Activated CD4-positive, alpha-beta memory T cell treated with anti-CD3 and anti-CD28 coated beads for 36 hours (primary cell): Measurements from ENCODE around the gene FAM24B. TPM values are rescaled to one million over a fixed set of nuclear protein-coding genes. Genes with fewer than 3 reads are reported as not detected.
"Not testable (repeated sequence)": the region's sequence is repeated elsewhere in the genome, so short reads cannot be mapped to it uniquely, and the experiment has no call there.

Experiments
- CTCF ChIA-PET: fragments of 350-600 bp; sonication (Branson Sonifier 250); formaldehyde crosslinking; loops from one replicate; lab custom pipeline; 2021; ENCODE audit warnings: antibody characterized with exemption, inconsistent platforms; lab: Charles Lee
- POLR2A ChIA-PET: fragments of 350-600 bp; sonication (Branson Sonifier 250); formaldehyde crosslinking; loops from one replicate; lab custom pipeline; 2021; ENCODE audit warnings: antibody characterized with exemption; lab: Charles Lee
- DNase-seq: peaks from one replicate; pipeline ENCODE4 v3.0.0-alpha.2; 2020
- H3K27ac Mint-ChIP-seq: one replicate; pipeline ENCODE4 v1.8.0; 2021; ENCODE audit warnings: mixed read lengths
- H3K27me3 Mint-ChIP-seq: one replicate; pipeline ENCODE4 v1.8.0; 2021; ENCODE audit warnings: mixed read lengths
- H3K36me3 Mint-ChIP-seq: one replicate; pipeline ENCODE4 v1.8.0; 2021; ENCODE audit warnings: mixed read lengths
- H3K4me1 Mint-ChIP-seq: one replicate; pipeline ENCODE4 v1.8.0; 2021; ENCODE audit warnings: low read depth, mixed read lengths
- H3K4me3 Mint-ChIP-seq: one replicate; pipeline ENCODE4 v1.8.0; 2021; ENCODE audit warnings: mild to moderate bottlenecking, mixed read lengths
- H3K9me3 Mint-ChIP-seq: one replicate; pipeline ENCODE4 v1.8.0; 2021; ENCODE audit warnings: mixed read lengths
- intact Hi-C: fragments of 100-400 bp; cut with micrococcal nuclease; formaldehyde crosslinking; loops from one replicate; pipeline ENCODE4 v1.15.1; 2023
- total RNA-seq, 2 experiments: library from RNA; stranded (reverse); gene quantifications; one replicate each; pipeline ENCODE4 v1.2.3, GENCODE V29; 2021

Gene FAM24B
- 1 to 10 TPM; 7.2 to 8.1 TPM for total RNA-seq

- Mint-ChIP-seq H3K27me3 (no peaks in the 10 kb centered on the region), H3K4me3 (peak within 1 kb of the TSS; percentile 86), H3K36me3 (peaks cover 28% of the 10 kb centered on the region), H3K4me1 (peaks cover 52% of the 10 kb centered on the region), H3K27ac (peak within 1 kb of the TSS; percentile 82), H3K9me3 (no peaks in the 10 kb centered on the region)
- peak; percentile 95 for DNase-seq
- POLR2A ChIA-PET = interaction anchor here (0.7 to 1.0 kb wide), 2 partner anchors 75 to 101 kb away, joined by 3 to 4 read pairs; partner anchors contain the start of gene PSTK
- intact Hi-C loops = loop anchor here (1.0 to 2.0 kb wide), 5 partner anchors 75 to 409 kb away; partner anchors contain the start of genes BUB3, C10orf88, IKZF5 and PSTK
- CTCF ChIA-PET = interaction anchor here (0.6 kb wide), 1 partner anchor 126 kb away, joined by 5 read pairs; no protein-coding TSS in a partner anchor
These were observed at the start of gene FAM24B for GRCh38 chr10:122879339-122880273. Gene FAM24B, minus strand, starts transcription at chr10:122879581. Its CDS starts 29,066 bp downstream, at chr10:122850515.

DNA sequence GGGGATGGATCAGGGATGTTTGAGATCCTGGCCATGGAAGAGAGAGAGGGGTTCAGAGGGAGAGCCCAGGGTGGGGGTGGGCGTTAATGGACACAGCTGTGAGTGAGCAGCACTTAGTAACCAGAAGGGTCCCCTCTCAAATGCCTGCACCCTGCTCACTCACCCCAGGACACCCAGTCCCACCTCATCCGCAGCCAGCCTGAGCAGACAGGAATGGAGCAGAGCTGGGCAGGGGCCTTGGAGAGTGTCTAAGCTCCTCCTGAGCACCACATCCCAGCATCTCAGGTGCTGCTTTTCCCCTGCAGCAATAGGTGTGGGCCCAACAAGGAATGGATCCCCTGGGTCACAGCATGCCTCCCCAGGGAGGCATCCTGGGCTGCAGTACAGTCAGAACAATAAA lies 36.3 kb upstream of the FAM24B start:
- CTCF ChIA-PET = no interaction called here
- Mint-ChIP-seq H3K4me1 (no peaks in the 10 kb centered on the region), H3K27ac (no peak overlapping the region), H3K27me3 (peaks cover 5% of the 10 kb centered on the region), H3K4me3 (no peak overlapping the region), H3K9me3 (no peaks in the 10 kb centered on the region), H3K36me3 (peaks cover 4% of the 10 kb centered on the region)
- intact Hi-C loops = no loop called here
- POLR2A ChIA-PET = no interaction called here
- no peak for DNase-seq

DNA sequence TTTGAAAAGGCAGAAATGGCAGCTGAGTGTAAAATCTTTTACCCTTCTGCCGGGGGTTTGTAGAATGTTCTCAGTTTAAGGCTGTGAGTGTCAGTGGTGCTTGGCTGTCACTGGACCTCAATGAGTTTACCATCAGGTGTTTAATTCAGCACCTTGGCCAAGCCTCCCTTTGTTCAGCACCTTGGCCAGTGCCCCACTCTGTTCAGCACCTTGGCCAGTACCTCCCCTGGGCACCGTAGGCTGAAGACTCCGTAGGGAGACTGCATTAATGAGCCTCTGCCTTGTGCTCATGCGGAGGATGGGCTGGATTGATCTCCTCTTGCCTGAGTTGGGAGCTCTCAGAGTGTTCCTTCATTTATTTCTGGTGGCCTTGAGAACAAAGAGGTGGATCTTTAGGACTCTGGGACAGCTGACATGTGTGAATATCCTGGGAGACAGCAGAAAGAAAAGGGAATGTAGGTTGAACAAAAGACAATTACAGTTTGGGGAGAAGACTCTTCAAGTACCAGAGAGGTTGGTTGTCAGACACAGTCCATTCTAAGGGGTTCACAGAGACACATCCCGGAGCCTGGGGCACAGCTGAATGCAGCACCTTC lies 32.6 kb upstream of the FAM24B start:
- ChIA-PET CTCF (interaction anchor here (1.3 kb wide), 1 partner anchor 68 kb away, joined by 3 read pairs; the partner anchor contains the start of gene PSTK), POLR2A (no interaction called here)
- Mint-ChIP-seq H3K4me1 (no peaks in the 10 kb centered on the region), H3K9me3 (no peaks in the 10 kb centered on the region), H3K27ac (no peak overlapping the region), H3K36me3 (no peaks in the 10 kb centered on the region), H3K27me3 (peaks cover 7% of the 10 kb centered on the region), H3K4me3 (no peak overlapping the region)
- DNase-seq = peak; percentile 73
- intact Hi-C loops = no loop called here

DNA sequence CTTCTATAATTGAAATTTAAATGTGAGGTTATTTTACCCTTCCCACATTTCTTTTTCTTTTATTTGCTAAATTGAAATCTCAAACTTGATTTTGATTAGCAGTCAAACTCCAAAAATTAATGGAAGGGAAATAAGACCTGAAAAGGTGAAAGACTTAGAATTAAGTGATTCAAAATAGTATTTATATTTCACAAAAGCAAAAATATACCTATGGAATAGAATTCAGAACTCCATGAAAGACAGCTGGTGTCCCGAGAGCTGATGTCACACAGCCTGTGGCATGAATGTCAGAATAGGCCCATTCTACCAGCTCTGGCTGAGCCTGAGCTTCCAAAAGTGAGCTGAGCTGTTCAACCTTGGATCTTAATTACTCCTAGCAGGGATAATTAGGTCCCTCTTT lies 30.9 kb upstream of the FAM24B start, which contains the start of gene FAM24A:
TSS of gene FAM24A (plus strand) at position 301 of the 400 bp plus-strand sequence. CDS start 1,025 bp downstream, outside the sequence.
- intact Hi-C loops = no loop called here
- Mint-ChIP-seq H3K4me3 (no peak within 1 kb of the TSS), H3K9me3 (no peaks in the 10 kb centered on the region), H3K27me3 (peaks cover 8% of the 10 kb centered on the region), H3K27ac (no peak within 1 kb of the TSS), H3K36me3 (no peaks in the 10 kb centered on the region), H3K4me1 (no peaks in the 10 kb centered on the region)
- POLR2A ChIA-PET = no interaction called here
- CTCF ChIA-PET = no interaction called here
- DNase-seq = no peak

DNA sequence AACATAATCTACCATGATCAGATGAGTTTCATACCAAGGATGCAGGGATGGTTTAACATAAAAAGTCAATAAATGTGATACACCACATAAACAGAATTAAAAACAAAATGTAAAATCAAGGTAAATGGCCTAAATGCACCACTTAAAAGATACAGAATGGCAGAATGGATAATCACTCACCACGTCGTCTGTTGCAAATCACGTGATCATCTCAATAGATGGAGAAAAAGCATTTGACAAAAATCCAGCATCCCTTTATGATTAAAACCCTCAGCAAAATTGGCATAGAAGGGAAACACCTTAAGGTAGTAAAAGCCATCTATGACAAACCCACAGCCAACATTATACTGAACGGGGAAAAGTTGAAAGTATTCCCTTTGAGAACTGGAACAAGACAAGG lies 24.5 kb upstream of the FAM24B start:
- H3K4me1 Mint-ChIP-seq, POLR2A ChIA-PET, H3K27ac Mint-ChIP-seq: not testable (repeated sequence)

GRCh38 chr10:122894261-122894944 lies 15.0 kb upstream of the FAM24B start:
- Mint-ChIP-seq H3K27me3 (no peaks in the 10 kb centered on the region), H3K9me3 (no peaks in the 10 kb centered on the region), H3K36me3 (peaks cover 9% of the 10 kb centered on the region), H3K27ac (no peak overlapping the region), H3K4me3 (no peak overlapping the region), H3K4me1 (no peaks in the 10 kb centered on the region)
- intact Hi-C loops = no loop called here
- DNase-seq = no peak
- POLR2A ChIA-PET = no interaction called here
- CTCF ChIA-PET = no interaction called here

More for the DNA sequence above, 24.5 kb upstream of the FAM24B start:
- Mint-ChIP-seq H3K9me3 (peaks cover 15% of the 10 kb centered on the region), H3K27me3 (peaks cover 32% of the 10 kb centered on the region)
- DNase-seq, H3K36me3 Mint-ChIP-seq, H3K4me3 Mint-ChIP-seq, CTCF ChIA-PET, intact Hi-C loops: not testable (repeated sequence)

- no peaks in the 10 kb centered on the region for H3K27me3 Mint-ChIP-seq
- ChIA-PET POLR2A (no interaction called here), CTCF (no interaction called here)
- no peak overlapping the region for H3K27ac Mint-ChIP-seq
- H3K36me3 Mint-ChIP-seq = peaks cover 28% of the 10 kb centered on the region
- peaks cover 22% of the 10 kb centered on the region for H3K4me1 Mint-ChIP-seq
- no peak for DNase-seq
- no peak overlapping the region for H3K4me3 Mint-ChIP-seq
- H3K9me3 Mint-ChIP-seq = no peaks in the 10 kb centered on the region
- intact Hi-C loops = no loop called here
These were observed 4.8 kb upstream of the FAM24B start for GRCh38 chr10:122884166-122884565.

- Mint-ChIP-seq H3K36me3 (peaks cover 24% of the 10 kb centered on the region), H3K27me3 (no peaks in the 10 kb centered on the region), H3K27ac (peak overlapping the region; percentile 52), H3K4me3 (no peak overlapping the region), H3K9me3 (no peaks in the 10 kb centered on the region), H3K4me1 (peaks cover 33% of the 10 kb centered on the region)
- no peak for DNase-seq
- ChIA-PET CTCF (no interaction called here), POLR2A (no interaction called here)
- intact Hi-C loops = no loop called here
These were observed 3.4 kb upstream of the FAM24B start for GRCh38 chr10:122882766-122883165.

DNA sequence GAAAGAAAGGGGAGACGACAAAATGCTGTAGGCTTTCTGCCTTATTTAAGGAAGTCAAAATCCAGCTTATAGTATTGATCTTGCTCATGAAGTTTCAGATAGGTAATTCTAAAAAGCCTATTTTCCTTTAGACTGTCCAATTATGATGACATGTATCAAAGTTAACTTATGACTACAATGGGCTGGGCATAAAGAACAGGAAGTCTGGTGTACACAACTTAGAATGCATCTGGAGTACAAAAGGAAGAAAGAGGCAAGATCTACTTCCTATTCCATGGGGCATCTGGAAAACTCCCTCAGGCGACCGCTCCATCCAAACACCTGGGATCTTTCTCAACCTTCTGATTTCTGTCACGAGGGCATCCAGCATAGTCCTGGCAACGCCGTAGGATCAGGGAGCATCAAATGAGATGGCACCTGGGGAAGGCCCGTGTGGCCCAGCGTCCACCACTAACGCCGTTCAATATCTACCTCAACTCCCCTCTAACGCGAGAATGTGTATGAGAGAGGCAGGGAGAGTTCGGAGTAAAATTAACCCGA lies 512 bp downstream of the FAM24B start:
- DNase-seq = no peak
- intact Hi-C loops = loop anchor here (1.0 to 2.0 kb wide), 4 partner anchors 75 to 276 kb away; partner anchors contain the start of genes BUB3, C10orf88, IKZF5 and PSTK
- POLR2A ChIA-PET = no interaction called here
- peaks cover 57% of the 10 kb centered on the region for H3K4me1 Mint-ChIP-seq
- H3K27me3 Mint-ChIP-seq = no peaks in the 10 kb centered on the region
- CTCF ChIA-PET = no interaction called here
- H3K9me3 Mint-ChIP-seq = no peaks in the 10 kb centered on the region
- H3K36me3 Mint-ChIP-seq = peaks cover 26% of the 10 kb centered on the region
- H3K4me3 Mint-ChIP-seq = peak overlapping the region; percentile 86
- peak overlapping the region; percentile 82 for H3K27ac Mint-ChIP-seq

DNA sequence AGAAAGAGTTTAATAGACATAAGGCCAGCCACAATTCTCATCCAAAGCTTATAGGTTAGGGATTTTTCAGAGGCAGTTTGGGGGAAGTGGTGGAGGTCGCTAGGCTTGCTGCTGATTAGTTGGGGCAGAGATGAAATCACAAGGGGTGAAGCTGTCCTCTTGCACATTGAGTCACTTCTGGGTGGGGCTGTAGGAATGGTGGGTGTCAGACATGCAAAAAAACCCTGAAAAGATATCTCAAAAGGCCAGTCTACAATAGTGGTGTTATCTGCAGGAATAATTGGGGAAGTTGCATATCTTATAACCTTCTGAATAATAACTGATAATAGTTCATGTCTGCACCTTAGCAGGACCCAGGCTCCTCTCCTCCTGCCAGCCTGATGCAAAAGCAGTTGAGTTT lies 2.1 kb downstream of the FAM24B start:
- CTCF ChIA-PET = no interaction called here
- H3K27ac Mint-ChIP-seq = no peak overlapping the region
- intact Hi-C loops = no loop called here

DNA sequence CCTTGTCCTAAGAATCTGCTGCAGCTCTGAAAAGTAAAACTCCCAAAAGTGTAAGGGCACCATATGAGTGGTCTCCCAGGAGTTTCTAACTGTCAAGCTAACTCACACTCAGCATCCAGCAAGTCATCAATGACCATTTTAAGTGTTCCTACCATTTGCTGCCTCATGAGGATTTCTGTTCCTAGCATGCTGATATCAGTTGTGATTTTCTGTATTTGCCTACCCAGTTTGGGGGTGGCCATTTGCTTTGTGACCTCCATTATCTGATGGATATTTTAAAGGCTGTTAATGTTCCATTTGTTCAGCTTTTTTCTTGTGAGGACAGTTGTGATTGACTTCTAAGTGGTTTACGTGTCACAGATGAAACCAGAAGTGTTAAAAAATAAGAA lies 2.9 kb downstream of the FAM24B start:
- peaks cover 51% of the 10 kb centered on the region for H3K4me1 Mint-ChIP-seq
- POLR2A ChIA-PET = no interaction called here
- H3K4me3 Mint-ChIP-seq = no peak overlapping the region
- no peak overlapping the region for H3K27ac Mint-ChIP-seq
- intact Hi-C loops = no loop called here
- CTCF ChIA-PET = no interaction called here
- H3K9me3 Mint-ChIP-seq = peaks cover 4% of the 10 kb centered on the region
- DNase-seq = no peak
- peaks cover 28% of the 10 kb centered on the region for H3K36me3 Mint-ChIP-seq
- no peaks in the 10 kb centered on the region for H3K27me3 Mint-ChIP-seq

More for the DNA sequence above, 2.1 kb downstream of the FAM24B start:
- Mint-ChIP-seq H3K27me3 (no peaks in the 10 kb centered on the region), H3K9me3 (no peaks in the 10 kb centered on the region), H3K4me3 (no peak overlapping the region), H3K4me1 (peaks cover 49% of the 10 kb centered on the region), H3K36me3 (peaks cover 24% of the 10 kb centered on the region)
- DNase-seq = peak; percentile 16
- POLR2A ChIA-PET = no interaction called here
